ENCODE measurements around the gene TRAPPC10.

The TRAPPC10 gene

GRCh38 chr21:44076316-44076715 is 64.2 kb downstream of the TRAPPC10 start:
- H3K4me1 ChIP-seq (ENCODE audit: control insufficient read depth, low read length): no peaks in the 10 kb centered on the region
- no peaks in the 10 kb centered on the region for H3K9me2 ChIP-seq (replicated peaks; ENCODE audit: control insufficient read depth, low read length)
- H3K4me3 ChIP-seq (ENCODE audit: low read length): no peak overlapping the region
- H3K27me3 ChIP-seq (ENCODE audit: control insufficient read depth, low read length): no peaks in the 10 kb centered on the region
- TF ChIP-seq CTCF (IDR thresholded peaks at IDR 0.05; ENCODE audit: low read depth, low read length, poor library complexity, severe bottlenecking) (no peak), EZH2phosphoT487 (IDR thresholded peaks at IDR 0.05; ENCODE audit: borderline replicate concordance, low read length) (no peak)
- H3F3A ChIP-seq (ENCODE audit: control insufficient read depth, insufficient read depth): no peaks in the 10 kb centered on the region
- no peaks in the 10 kb centered on the region for H3K79me2 ChIP-seq (ENCODE audit: control insufficient read depth, low read length)
- no peaks in the 10 kb centered on the region for H4K20me1 ChIP-seq (ENCODE audit: control insufficient read depth, insufficient read depth, low read depth, low read length)
- no peaks in the 10 kb centered on the region for H3K9me3 ChIP-seq (ENCODE audit: control insufficient read depth, insufficient read depth, low read length)
- H3K36me3 ChIP-seq (ENCODE audit: control insufficient read depth, low read length): peaks cover 81% of the 10 kb centered on the region
- H3K4me2 ChIP-seq (ENCODE audit: low read length): no peak overlapping the region
- no peak overlapping the region for H3K27ac ChIP-seq (ENCODE audit: low read depth, low read length)

- H3F3A ChIP-seq (ENCODE audit: control insufficient read depth, insufficient read depth): no peaks in the 10 kb centered on the region
- H3K4me2 ChIP-seq (ENCODE audit: low read length): no peak overlapping the region
- no peaks in the 10 kb centered on the region for H3K79me2 ChIP-seq (ENCODE audit: control insufficient read depth, low read length)
- peaks cover 86% of the 10 kb centered on the region for H3K36me3 ChIP-seq (ENCODE audit: control insufficient read depth, low read length)
- H3K4me1 ChIP-seq (ENCODE audit: control insufficient read depth, low read length): no peaks in the 10 kb centered on the region
- H3K27me3 ChIP-seq (ENCODE audit: control insufficient read depth, low read length): no peaks in the 10 kb centered on the region
- TF ChIP-seq CTCF (IDR thresholded peaks at IDR 0.05; ENCODE audit: low read depth, low read length, poor library complexity, severe bottlenecking) (no peak), EZH2phosphoT487 (IDR thresholded peaks at IDR 0.05; ENCODE audit: borderline replicate concordance, low read length) (no peak)
- no peak overlapping the region for H3K4me3 ChIP-seq (ENCODE audit: low read length)
- H3K27ac ChIP-seq (ENCODE audit: low read depth, low read length): no peak overlapping the region
- no peaks in the 10 kb centered on the region for H4K20me1 ChIP-seq (ENCODE audit: control insufficient read depth, insufficient read depth, low read depth, low read length)
- no peaks in the 10 kb centered on the region for H3K9me3 ChIP-seq (ENCODE audit: control insufficient read depth, insufficient read depth, low read length)
- H3K9me2 ChIP-seq (replicated peaks; ENCODE audit: control insufficient read depth, low read length): no peaks in the 10 kb centered on the region
These were observed 66.4 kb downstream of the TRAPPC10 start for GRCh38 chr21:44078411-44078981.

GRCh38 chr21:44079446-44079845 is 67.3 kb downstream of the TRAPPC10 start:
- TF ChIP-seq CTCF (IDR thresholded peaks at IDR 0.05; ENCODE audit: low read depth, low read length, poor library complexity, severe bottlenecking) (no peak), EZH2phosphoT487 (IDR thresholded peaks at IDR 0.05; ENCODE audit: borderline replicate concordance, low read length) (no peak)
- H3K27me3 ChIP-seq (ENCODE audit: control insufficient read depth, low read length): no peaks in the 10 kb centered on the region
- no peak overlapping the region for H3K4me2 ChIP-seq (ENCODE audit: low read length)
- H4K20me1 ChIP-seq (ENCODE audit: control insufficient read depth, insufficient read depth, low read depth, low read length): no peaks in the 10 kb centered on the region
- peaks cover 88% of the 10 kb centered on the region for H3K36me3 ChIP-seq (ENCODE audit: control insufficient read depth, low read length)
- no peak overlapping the region for H3K27ac ChIP-seq (ENCODE audit: low read depth, low read length)
- H3K9me3 ChIP-seq (ENCODE audit: control insufficient read depth, insufficient read depth, low read length): no peaks in the 10 kb centered on the region
- H3K9me2 ChIP-seq (replicated peaks; ENCODE audit: control insufficient read depth, low read length): no peaks in the 10 kb centered on the region
- no peaks in the 10 kb centered on the region for H3K79me2 ChIP-seq (ENCODE audit: control insufficient read depth, low read length)
- H3K4me3 ChIP-seq (ENCODE audit: low read length): no peak overlapping the region
- H3K4me1 ChIP-seq (ENCODE audit: control insufficient read depth, low read length): no peaks in the 10 kb centered on the region
- no peaks in the 10 kb centered on the region for H3F3A ChIP-seq (ENCODE audit: control insufficient read depth, insufficient read depth)
